GM18868 (cell line): Measurements from ENCODE around the gene BLM.

Experiments used
- ATAC-seq: cut with Tn5 transposase; IDR thresholded peaks from one replicate; pipeline ENCODE4 v1.9.1; 2021; ENCODE audit warnings: mild to moderate bottlenecking, moderate library complexity; ENCODE audit not compliant: unreplicated experiment

BLM gene

GRCh38 chr15:90691369-90691768 lies 25.8 kb upstream of the BLM start:
- no peak for ATAC-seq

- ATAC-seq: peak; percentile 65
These were observed 25.0 kb upstream of the BLM start for GRCh38 chr15:90691982-90692773.

GRCh38 chr15:90694987-90695386 lies 22.2 kb upstream of the BLM start:
- no peak for ATAC-seq

GRCh38 chr15:90697175-90697574 lies 20.0 kb upstream of the BLM start:
- ATAC-seq: no peak

- no peak for ATAC-seq
These were observed 18.5 kb upstream of the BLM start for GRCh38 chr15:90698629-90699028.

GRCh38 chr15:90701048-90701447 lies 16.1 kb upstream of the BLM start:
- no peak for ATAC-seq

- ATAC-seq: no peak
These were observed 15.1 kb upstream of the BLM start for GRCh38 chr15:90701880-90702630.

GRCh38 chr15:90703455-90703854 lies 13.7 kb upstream of the BLM start:
- ATAC-seq: no peak

GRCh38 chr15:90705212-90705611 lies 11.9 kb upstream of the BLM start:
- ATAC-seq: no peak

- ATAC-seq: no peak
These were observed 10.5 kb upstream of the BLM start for GRCh38 chr15:90706394-90707327.

GRCh38 chr15:90707489-90707888 lies 9.7 kb upstream of the BLM start:
- ATAC-seq: no peak

GRCh38 chr15:90708516-90708915 lies 8.6 kb upstream of the BLM start:
- ATAC-seq: no peak

GRCh38 chr15:90709278-90709677 lies 7.9 kb upstream of the BLM start:
- no peak for ATAC-seq

GRCh38 chr15:90710436-90711027 lies 6.6 kb upstream of the BLM start:
- ATAC-seq: no peak

GRCh38 chr15:90711418-90711824 lies 5.7 kb upstream of the BLM start:
- no peak for ATAC-seq

GRCh38 chr15:90711842-90712241 lies 5.3 kb upstream of the BLM start:
- no peak for ATAC-seq

GRCh38 chr15:90713081-90713480 lies 4.1 kb upstream of the BLM start:
- no peak for ATAC-seq

GRCh38 chr15:90716317-90716975 lies 700 bp upstream of the BLM start:
- ATAC-seq: no peak

GRCh38 chr15:90718232-90718631 lies 1.1 kb downstream of the BLM start:
- no peak for ATAC-seq

GRCh38 chr15:90720131-90720530 lies 3.0 kb downstream of the BLM start:
- ATAC-seq: no peak
